Measurements from ENCODE around the gene TFF1. TPM values are rescaled to one million over a fixed set of nuclear protein-coding genes. Genes with fewer than 3 reads are reported as not detected.
A peak's percentile ranks its signal among the peaks of the same experiment; 100 is the strongest.

The TFF1 gene
- total RNA-seq, 4 donors from 2014 or later, result not detected

GRCh38 chr21:42353623-42354022 lies 12.7 kb downstream of the TFF1 start:
- H3K27me3 ChIP-seq, result no peaks in the 10 kb centered on the region
- no peaks in the 10 kb centered on the region for H3K9me3 ChIP-seq
- peak overlapping the region; percentile 34 to 77 (median 39) for H3K27ac ChIP-seq
- TF ChIP-seq POLR2A (IDR thresholded peaks at IDR 0.05), result no peak
- TF ChIP-seq CTCF (IDR thresholded peaks at IDR 0.05), result no peak
- 86 to 88% methylated on average over 5 of the region's 5 CpGs for WGBS, 2 donors
- peaks cover 61 to 66% of the 10 kb centered on the region in 2 donors for H3K4me1 ChIP-seq
- H3K36me3 ChIP-seq, result no peaks in the 10 kb centered on the region
- no peak for DNase-seq
- intact Hi-C loops (cut with DNase I), result no loop called here
- H3K4me3 ChIP-seq (replicated peaks in 1 of 3), result no peak overlapping the region

- DNase-seq, result peak; percentile 45 to 48
- Histone ChIP-seq H3K4me1 (peaks cover 55 to 62% of the 10 kb centered on the region in 2 donors), H3K9me3 (no peaks in the 10 kb centered on the region), H3K36me3 (no peaks in the 10 kb centered on the region), H3K4me3 (replicated peaks in 1 of 3) (no peak overlapping the region), H3K27ac (peak overlapping the region in 2 of 3 donors; percentile 36 to 77), H3K27me3 (no peaks in the 10 kb centered on the region)
- intact Hi-C loops (cut with DNase I), result no loop called here
- no peak for TF ChIP-seq POLR2A (IDR thresholded peaks at IDR 0.05)
- no peak for TF ChIP-seq CTCF (IDR thresholded peaks at IDR 0.05)
- WGBS, 2 donors, result 79 to 85% methylated on average over 13 to 14 of the region's 14 CpGs
Observed at GRCh38 chr21:42352441-42353095, 13.8 kb downstream of the TFF1 start.

GRCh38 chr21:42351626-42352440 lies 14.5 kb downstream of the TFF1 start:
- no peak for TF ChIP-seq CTCF (IDR thresholded peaks at IDR 0.05)
- no peak for TF ChIP-seq POLR2A (IDR thresholded peaks at IDR 0.05)
- WGBS, 2 donors, result 80 to 90% methylated on average over 11 of the region's 11 CpGs
- intact Hi-C loops (cut with DNase I), result no loop called here
- no peak for DNase-seq
- peak overlapping the region; percentile 14 to 77 (median 68) for H3K27ac ChIP-seq
- H3K27me3 ChIP-seq, result no peaks in the 10 kb centered on the region
- peaks cover 48 to 55% of the 10 kb centered on the region in 2 donors for H3K4me1 ChIP-seq
- no peaks in the 10 kb centered on the region for H3K36me3 ChIP-seq
- no peaks in the 10 kb centered on the region for H3K9me3 ChIP-seq
- no peak overlapping the region for H3K4me3 ChIP-seq (replicated peaks in 1 of 3)

- TF ChIP-seq CTCF (IDR thresholded peaks at IDR 0.05) (no peak), POLR2A (IDR thresholded peaks at IDR 0.05) (no peak)
- Histone ChIP-seq H3K27ac (peak within 1 kb of the TSS; percentile 14 to 77 (median 68)), H3K4me3 (replicated peaks in 1 of 3) (no peak within 1 kb of the TSS), H3K4me1 (peaks cover 46 to 51% of the 10 kb centered on the region in 2 donors), H3K36me3 (no peaks in the 10 kb centered on the region), H3K9me3 (no peaks in the 10 kb centered on the region), H3K27me3 (no peaks in the 10 kb centered on the region)
- intact Hi-C loops (cut with DNase I), result no loop called here
- no peak for DNase-seq
- WGBS, 2 donors, result 73 to 82% methylated on average over 8 to 13 of the region's 13 CpGs
Observed at GRCh38 chr21:42350927-42351426, 15.4 kb downstream of the TFF1 start, which contains the start of gene TFF2. Gene TFF2 (minus strand): TSS chr21:42350994. CDS start chr21:42350957, 37 bp downstream.

All from thyroid gland (tissue), 4 donors.